ENCODE measurements around the gene OCA2.
A peak's percentile ranks its signal among the peaks of the same experiment; 100 is the strongest.
"Not testable (repeated sequence)": the region's sequence is repeated elsewhere in the genome, so short reads cannot be mapped to it uniquely, and the experiment has no call there.

OCA2 gene

GRCh38 chr15:27868828-27869404, 230.2 kb downstream of the OCA2 start:
- DNase-seq = no peak

DNA sequence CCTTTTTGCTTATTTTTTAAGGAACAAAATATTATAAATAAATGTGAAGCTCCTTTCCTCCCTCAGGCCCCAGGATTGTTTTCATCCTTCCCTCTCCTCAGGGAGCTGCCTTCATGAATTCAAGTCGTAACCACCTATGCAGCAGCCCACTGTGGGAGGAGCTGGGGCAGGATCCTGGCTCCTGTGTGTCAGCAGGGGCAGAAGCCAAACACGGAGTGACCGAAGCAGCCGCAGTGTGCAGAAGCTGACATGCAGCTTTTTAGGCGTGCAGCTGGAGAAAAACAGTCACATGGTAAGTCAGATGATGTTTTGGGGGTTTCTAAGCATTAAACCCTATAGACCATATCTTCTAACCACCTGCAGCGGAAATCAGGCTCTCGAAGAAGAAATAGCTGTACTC, 231.3 kb downstream of the OCA2 start:
- no peak for DNase-seq

DNA sequence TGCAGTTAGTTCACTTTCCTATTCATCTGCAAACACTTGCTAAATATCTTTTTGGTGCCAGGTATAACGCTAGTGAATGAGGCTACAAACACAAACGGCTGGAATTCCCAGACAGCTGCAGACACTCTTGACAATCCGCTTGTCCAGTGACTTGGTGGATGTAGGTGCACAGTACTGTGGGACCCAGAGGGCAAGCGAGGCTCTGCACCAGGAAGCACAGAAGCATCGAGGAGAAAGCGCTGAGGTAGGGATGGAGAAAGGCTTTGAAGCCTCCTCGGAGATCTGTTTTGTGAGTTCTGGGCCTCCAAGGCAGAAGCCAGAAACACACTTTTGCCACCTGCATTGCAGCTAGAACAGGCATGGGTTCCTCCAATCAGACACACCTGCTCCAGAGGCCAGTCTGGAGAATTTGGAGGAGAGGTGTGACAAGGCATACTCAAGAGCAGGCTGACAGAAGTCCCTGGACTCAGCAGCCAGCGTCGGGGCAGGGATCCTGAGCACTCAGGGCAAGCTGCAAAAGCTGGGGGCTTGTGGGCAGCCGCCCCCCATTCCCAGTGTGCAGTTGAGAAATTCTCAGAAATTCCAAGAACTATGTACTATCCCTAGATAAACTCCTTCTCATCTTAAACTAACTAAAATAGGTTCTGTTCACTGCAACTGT, 232.5 kb downstream of the OCA2 start:
- DNase-seq = no peak

- no peak for DNase-seq
These were observed 233.2 kb downstream of the OCA2 start for GRCh38 chr15:27865926-27866325.

DNA sequence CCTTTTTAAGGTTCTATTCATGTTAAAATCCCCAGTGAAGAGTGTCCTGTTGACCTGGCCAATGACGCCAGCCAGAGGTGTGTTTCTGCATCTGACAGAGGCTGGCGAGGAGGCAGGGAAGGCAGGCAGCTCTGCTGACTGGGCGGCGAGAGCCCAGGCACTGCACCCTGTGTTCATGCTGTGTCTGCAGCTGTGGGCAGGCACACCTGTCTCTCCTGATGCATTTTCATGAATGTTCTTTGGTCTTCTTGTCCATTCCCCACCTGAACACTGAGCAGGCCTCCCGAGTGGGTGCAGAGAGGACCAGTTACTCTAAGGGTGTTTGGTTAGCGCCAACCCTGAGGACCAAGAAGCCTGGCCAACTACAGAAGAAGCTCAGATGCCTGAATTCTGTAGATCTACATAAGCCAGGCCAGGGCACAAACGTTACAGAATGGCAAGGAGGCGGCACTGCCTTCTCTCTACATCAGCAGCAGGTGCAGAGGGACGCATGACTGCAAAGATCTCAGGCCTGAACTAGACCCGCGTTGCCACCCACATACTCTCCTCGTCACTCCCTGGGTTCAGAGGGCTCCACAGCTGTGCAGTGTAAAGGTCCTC, 233.7 kb downstream of the OCA2 start:
- no peak for DNase-seq

DNA sequence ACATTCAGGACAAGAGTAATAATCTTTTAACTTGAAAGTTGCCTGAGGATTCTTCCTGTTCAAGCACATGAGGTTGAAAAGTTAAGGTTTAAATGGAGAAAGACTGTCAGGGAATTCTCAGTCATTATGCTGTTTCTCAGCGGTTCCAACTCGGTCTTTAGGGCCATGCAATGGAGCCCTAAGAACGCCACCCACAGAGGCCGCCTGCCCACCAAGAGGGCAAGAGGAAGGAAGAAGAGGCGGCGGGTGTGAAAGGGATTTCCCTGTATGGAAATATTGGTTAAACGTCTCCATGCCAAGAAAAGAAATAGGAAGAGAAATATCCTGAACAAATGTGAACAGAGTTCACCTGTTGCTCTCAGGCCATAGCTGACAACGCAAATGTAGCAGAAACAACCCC, 234.4 kb downstream of the OCA2 start:
- no peak for DNase-seq

GRCh38 chr15:27864086-27864485, 235.0 kb downstream of the OCA2 start:
- DNase-seq = peak in 1 of 14 donors; percentile 33

- no peak for DNase-seq
These were observed 236.1 kb downstream of the OCA2 start for GRCh38 chr15:27863000-27863399.

DNA sequence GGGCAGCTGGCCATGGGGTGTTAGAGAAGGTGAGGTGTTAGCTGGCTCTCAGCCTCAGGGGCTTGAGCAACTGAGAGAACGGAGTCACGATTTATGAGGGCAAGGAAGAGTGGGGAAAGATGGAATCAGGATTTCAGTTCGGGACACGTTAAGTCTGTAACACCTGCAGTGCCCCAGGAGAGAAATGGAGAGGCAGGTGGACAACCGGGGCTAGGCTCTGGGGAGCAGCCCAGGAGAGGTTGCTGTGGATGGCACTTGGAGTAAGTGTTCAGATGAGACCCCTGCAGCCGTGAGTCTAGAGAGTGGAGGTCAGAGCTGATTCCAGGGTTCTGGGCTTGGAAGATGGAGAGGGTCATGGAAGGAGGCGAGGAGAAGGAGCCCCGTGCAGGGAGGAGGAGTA, 237.9 kb downstream of the OCA2 start:
- DNase-seq = no peak

- no peak for DNase-seq
These were observed 244.0 kb downstream of the OCA2 start for GRCh38 chr15:27855137-27855536.

- DNase-seq = no peak
These were observed 244.5 kb downstream of the OCA2 start for GRCh38 chr15:27854601-27855000.

DNA sequence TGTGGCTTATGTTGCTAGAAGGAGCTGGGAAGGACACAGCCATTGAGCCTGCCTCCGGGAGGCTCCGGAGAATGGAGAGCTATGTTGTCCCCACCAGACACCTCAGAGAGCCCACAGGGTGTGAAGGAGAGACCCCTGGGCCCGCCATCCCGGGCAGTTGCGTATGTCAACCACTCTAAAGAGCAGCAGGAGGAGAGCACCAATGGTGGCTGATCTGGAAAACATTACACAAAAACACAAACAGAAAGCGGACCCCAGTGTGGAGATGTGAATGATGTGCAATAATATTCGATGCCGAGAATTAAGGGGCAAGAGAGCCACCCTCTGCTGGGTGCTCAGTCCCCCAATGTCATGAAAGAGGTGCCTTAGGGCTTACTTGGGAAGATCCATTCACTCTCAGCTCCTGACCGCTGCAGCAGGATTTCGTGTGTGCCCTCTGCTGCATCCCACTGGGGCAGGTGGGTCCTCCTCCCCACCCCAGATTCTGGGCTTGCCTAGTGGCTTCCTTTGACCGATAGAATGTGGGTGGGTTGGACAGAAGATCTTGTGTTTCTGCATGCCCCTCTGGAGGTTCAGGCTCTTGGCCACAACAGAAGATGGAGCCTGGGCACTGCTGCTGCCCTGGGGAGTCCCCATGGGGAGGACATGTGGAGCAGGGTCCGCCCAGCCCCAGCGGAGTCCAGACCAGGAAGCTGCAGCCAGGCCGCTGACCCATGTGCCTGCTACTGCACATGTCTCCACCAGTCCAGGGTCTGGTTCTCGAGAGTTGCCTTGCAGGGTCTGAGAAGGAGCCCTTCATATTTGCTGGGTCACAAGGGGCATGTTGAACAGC, 245.3 kb downstream of the OCA2 start:
- no peak for DNase-seq

GRCh38 chr15:27851858-27852210, 247.3 kb downstream of the OCA2 start:
- no peak for DNase-seq

DNA sequence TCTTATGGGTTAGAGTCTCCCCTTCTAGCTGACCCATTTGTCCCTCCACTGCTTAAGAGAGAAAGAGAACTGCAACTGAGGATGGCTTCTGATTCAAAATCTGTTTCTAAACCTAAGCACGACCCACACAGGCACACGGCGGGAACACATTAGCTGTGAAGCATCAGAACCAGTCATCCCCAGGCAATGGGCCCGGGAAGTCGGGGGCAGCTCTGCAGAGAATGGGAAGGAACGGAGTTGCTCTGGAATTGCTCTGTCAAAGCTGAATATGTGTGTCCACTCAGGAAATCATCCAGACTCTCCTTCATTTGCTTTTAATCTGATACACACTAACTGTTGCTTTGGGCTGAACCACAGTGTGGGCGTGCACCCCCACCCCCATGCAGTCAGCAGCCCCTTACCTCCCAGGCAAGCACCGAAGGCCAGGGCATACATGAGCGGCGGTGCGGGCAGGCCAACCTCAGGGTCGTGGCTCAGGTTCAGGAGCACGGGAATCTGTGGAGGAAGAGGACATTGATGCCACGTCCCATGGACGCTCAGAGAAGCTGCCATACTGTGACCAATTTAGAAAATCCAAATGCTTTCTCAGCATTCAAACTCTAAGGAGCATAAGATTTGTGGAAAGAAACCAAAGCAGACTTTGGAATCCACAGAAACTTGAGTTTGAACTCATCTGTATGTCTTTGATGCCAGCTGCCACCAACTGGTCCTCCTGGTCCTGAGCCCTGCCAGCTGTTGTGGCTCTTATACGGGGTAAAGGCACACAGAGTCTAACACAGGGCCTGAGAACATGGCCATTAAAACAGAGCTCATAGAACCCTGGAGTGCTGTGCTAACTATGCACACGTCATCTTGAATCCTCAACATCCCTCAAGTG, 247.9 kb downstream of the OCA2 start:
- no peak for DNase-seq

GRCh38 chr15:27850050-27850449, 249.1 kb downstream of the OCA2 start:
- no peak for DNase-seq

- DNase-seq = not testable (repeated sequence)
These were observed 250.2 kb downstream of the OCA2 start for GRCh38 chr15:27848936-27849335.

GRCh38 chr15:27847775-27848710, 251.1 kb downstream of the OCA2 start:
- DNase-seq = peak in 1 of 14 donors; percentile 46

- no peak for DNase-seq
These were observed 252.3 kb downstream of the OCA2 start for GRCh38 chr15:27846722-27847395.

GRCh38 chr15:27845535-27846369, 253.4 kb downstream of the OCA2 start:
- no peak for DNase-seq
